ENCODE results near the gene KRT24. TPM values are rescaled to one million over a fixed set of nuclear protein-coding genes. Genes with fewer than 3 reads are reported as not detected.
"Not testable (repeated sequence)": the region's sequence is repeated elsewhere in the genome, so short reads cannot be mapped to it uniquely, and the experiment has no call there.

KRT24 gene
- total RNA-seq: 10 to 100 TPM in 1 of 4 donors, 1 to 10 TPM in 2, not detected in 1; 1.1 to 14.7 (median 1.2) TPM

GRCh38 chr17:40703652-40704051 lies at the start of gene KRT24:
KRT24 (minus strand) TSS chr17:40703752; CDS start chr17:40703693, 59 bp downstream.
- ATAC-seq: no peak
- H3K4me3 ChIP-seq: no peak within 1 kb of the TSS
- no peak within 1 kb of the TSS for H3K27ac ChIP-seq
- TF ChIP-seq POLR2A (IDR thresholded peaks at IDR 0.05) (no peak), EP300 (IDR thresholded peaks at IDR 0.05) (no peak), POLR2AphosphoS5 (IDR thresholded peaks at IDR 0.05) (no peak)
- TF ChIP-seq, protein P1, sequence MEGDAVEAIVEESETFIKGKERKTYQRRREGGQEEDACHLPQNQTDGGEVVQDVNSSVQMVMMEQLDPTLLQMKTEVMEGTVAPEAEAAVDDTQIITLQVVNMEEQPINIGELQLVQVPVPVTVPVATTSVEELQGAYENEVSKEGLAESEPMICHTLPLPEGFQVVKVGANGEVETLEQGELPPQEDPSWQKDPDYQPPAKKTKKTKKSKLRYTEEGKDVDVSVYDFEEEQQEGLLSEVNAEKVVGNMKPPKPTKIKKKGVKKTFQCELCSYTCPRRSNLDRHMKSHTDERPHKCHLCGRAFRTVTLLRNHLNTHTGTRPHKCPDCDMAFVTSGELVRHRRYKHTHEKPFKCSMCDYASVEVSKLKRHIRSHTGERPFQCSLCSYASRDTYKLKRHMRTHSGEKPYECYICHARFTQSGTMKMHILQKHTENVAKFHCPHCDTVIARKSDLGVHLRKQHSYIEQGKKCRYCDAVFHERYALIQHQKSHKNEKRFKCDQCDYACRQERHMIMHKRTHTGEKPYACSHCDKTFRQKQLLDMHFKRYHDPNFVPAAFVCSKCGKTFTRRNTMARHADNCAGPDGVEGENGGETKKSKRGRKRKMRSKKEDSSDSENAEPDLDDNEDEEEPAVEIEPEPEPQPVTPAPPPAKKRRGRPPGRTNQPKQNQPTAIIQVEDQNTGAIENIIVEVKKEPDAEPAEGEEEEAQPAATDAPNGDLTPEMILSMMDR (IDR thresholded peaks at IDR 0.05): no peak
- 33 to 36% methylated on average over 6 to 7 of the region's 7 CpGs for WGBS, 2 donors (ENCODE audit: low coverage in 1 of 2)
- no peaks in the 10 kb centered on the region for H3K9me3 ChIP-seq
- no peaks in the 10 kb centered on the region for H3K36me3 ChIP-seq
- peaks cover 36% of the 10 kb centered on the region for H3K27me3 ChIP-seq
- peaks cover 0 to 11% (median 0%) of the 10 kb centered on the region in 3 donors for H3K4me1 ChIP-seq

GRCh38 chr17:40751065-40751464 lies 47.5 kb upstream of the KRT24 start:
- TF ChIP-seq POLR2AphosphoS5 (IDR thresholded peaks at IDR 0.05) (no peak), EP300 (IDR thresholded peaks at IDR 0.05) (no peak), POLR2A (IDR thresholded peaks at IDR 0.05) (no peak)
- TF ChIP-seq, protein P1 (IDR thresholded peaks at IDR 0.05): no peak
- Histone ChIP-seq H3K4me1 (no peaks in the 10 kb centered on the region), H3K9me3 (no peaks in the 10 kb centered on the region), H3K27me3 (peaks cover 32% of the 10 kb centered on the region), H3K36me3 (no peaks in the 10 kb centered on the region), H3K4me3 (no peak overlapping the region), H3K27ac (no peak overlapping the region)
- ATAC-seq: no peak
- WGBS, 2 donors (ENCODE audit: low coverage in 1 of 2): 80 to 83% methylated on average over 7 to 11 of the region's 14 CpGs

- Histone ChIP-seq H3K4me3 (no peak overlapping the region), H3K4me1 (no peaks in the 10 kb centered on the region), H3K36me3 (no peaks in the 10 kb centered on the region), H3K9me3 (no peaks in the 10 kb centered on the region), H3K27me3 (peaks cover 32% of the 10 kb centered on the region), H3K27ac (no peak overlapping the region)
- WGBS, 2 donors (ENCODE audit: low coverage in 1 of 2): 33% methylated on average over 4 of the region's 6 CpGs; no CpG with 5 or more reads in 1 of the 2 donors
- TF ChIP-seq POLR2A (IDR thresholded peaks at IDR 0.05): no peak
- no peak for TF ChIP-seq EP300 (IDR thresholded peaks at IDR 0.05)
- no peak for ATAC-seq
Observed at GRCh38 chr17:40750391-40750790, 46.8 kb upstream of the KRT24 start.

DNA sequence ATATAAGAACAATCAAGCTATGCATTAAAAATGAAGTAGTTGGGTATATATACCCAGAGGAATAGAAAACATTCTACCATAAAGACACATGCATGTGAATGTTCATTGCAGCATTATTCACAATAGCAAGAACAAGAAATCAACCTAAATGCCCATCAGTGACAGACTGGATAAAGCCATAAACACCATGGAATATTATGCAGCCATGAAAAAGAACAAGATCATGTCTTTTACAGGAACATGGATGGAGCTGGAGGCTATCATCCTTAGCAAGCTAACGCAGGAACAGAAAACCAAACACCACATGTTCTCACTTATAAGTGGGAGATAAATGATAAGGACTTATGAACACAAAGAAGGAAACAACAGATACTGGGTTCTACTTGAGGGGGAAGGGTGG lies 45.1 kb upstream of the KRT24 start:
- not testable (repeated sequence) for H3K4me1 ChIP-seq, H3K36me3 ChIP-seq, H3K27ac ChIP-seq, H3K9me3 ChIP-seq, H3K4me3 ChIP-seq, ATAC-seq
- 71 to 100% methylated on average over 1 of the region's 1 CpG for WGBS, 2 donors (ENCODE audit: low coverage in 1 of 2)
- peaks cover 44% of the 10 kb centered on the region for H3K27me3 ChIP-seq

DNA sequence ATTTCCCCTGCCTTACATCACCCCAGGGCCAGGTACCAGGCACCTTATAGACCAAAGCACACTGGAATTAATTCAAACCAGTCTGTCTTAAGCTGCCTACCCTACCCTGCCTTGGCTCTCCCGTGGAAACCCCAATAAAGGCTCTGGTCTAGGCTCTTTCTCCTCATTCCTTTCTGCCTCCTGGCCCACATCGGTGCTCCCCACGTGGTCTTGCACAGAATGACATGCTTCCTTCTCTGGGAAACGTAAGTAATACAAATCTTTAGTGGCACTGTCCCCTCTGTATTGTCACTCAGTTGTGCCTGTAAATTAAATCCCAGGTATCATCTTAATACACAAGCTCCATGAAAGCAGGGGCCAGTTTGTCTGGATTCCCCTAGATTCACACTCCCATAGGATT lies 35.0 kb upstream of the KRT24 start:
- no peak overlapping the region for H3K27ac ChIP-seq
- TF ChIP-seq, protein P1 (IDR thresholded peaks at IDR 0.05): no peak
- TF ChIP-seq POLR2AphosphoS5 (IDR thresholded peaks at IDR 0.05) (no peak), EP300 (IDR thresholded peaks at IDR 0.05) (no peak), POLR2A (IDR thresholded peaks at IDR 0.05) (no peak)
- ATAC-seq: no peak
- H3K9me3 ChIP-seq: peaks cover 0 to 21% (median 0%) of the 10 kb centered on the region in 3 donors
- H3K27me3 ChIP-seq: peaks cover 26% of the 10 kb centered on the region
- no peak overlapping the region for H3K4me3 ChIP-seq
- H3K4me1 ChIP-seq: no peaks in the 10 kb centered on the region
- 48 to 65% methylated on average over 4 of the region's 4 CpGs for WGBS, 2 donors (ENCODE audit: low coverage in 1 of 2)
- H3K36me3 ChIP-seq: no peaks in the 10 kb centered on the region

DNA sequence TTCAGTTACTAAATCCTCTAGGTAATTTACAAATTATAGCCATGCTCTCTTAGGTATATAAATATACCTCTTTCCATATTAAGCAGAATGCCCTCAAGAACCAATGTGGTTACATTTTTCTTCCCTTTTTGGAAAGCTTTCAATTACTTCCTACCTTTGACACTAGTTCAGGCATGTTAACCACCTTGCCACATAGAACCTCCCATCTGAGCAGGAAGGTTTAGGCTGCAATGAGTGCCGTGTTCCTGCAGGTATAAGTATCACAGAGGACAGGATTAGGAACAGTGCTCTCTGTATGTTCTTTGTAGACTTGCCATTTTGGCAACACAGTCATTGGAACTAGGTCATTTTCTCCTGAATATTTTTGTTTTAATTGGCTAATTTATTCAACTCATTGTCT lies 31.5 kb upstream of the KRT24 start:
- Histone ChIP-seq H3K36me3 (no peaks in the 10 kb centered on the region), H3K4me3 (no peak overlapping the region), H3K9me3 (no peaks in the 10 kb centered on the region), H3K4me1 (no peaks in the 10 kb centered on the region), H3K27ac (no peak overlapping the region), H3K27me3 (peaks cover 15% of the 10 kb centered on the region)
- no peak for ATAC-seq
- 60 to 100% methylated on average over 1 of the region's 1 CpG for WGBS, 2 donors (ENCODE audit: low coverage in 1 of 2)
- TF ChIP-seq EP300 (IDR thresholded peaks at IDR 0.05): no peak
- TF ChIP-seq, protein P1 (IDR thresholded peaks at IDR 0.05): no peak
- no peak for TF ChIP-seq POLR2AphosphoS5 (IDR thresholded peaks at IDR 0.05)
- TF ChIP-seq POLR2A (IDR thresholded peaks at IDR 0.05): no peak

Data from gastroesophageal sphincter (tissue), 4 donors.